Measurements from ENCODE around the gene CPE.
"Not testable (repeated sequence)": the region's sequence is repeated elsewhere in the genome, so short reads cannot be mapped to it uniquely, and the experiment has no call there.

Gene CPE

DNA sequence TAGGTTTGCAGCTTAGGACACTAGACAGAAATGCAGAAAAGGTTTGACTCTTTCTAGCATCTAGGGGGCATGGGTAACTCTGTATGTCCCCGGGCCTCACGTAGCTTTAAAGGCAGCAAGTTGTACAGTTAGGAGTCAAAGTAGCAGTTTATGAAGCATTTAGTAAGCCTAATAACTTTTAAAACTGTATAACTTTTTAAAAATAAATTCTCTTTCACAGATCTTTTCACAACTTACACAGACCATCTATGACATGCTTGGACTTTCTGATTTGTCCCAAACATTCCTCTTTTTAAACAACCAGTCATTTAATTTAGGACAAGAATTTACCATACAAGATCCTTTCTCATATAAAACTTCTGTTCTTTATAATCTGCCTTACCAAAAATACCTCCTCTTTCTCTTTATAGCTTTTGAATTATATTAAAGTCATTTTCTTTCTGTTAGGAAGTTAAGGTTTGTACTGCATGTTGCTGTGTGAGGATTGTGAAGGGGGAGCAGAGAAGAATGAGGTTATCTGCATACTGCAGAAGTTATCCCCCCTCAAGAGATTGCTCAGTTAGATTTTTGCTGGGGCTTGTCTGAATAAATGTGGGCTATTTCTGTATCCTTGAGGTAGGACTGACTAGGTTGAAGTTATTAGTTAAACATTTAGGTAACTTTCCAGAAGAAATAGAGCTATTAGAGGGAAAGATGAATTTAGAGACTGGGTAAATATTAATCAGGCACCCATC lies 94.3 kb downstream of the CPE start:
- DNase-seq: no peak

- DNase-seq: no peak
These were observed 96.2 kb downstream of the CPE start for GRCh38 chr4:165474784-165475705.

- no peak for DNase-seq
These were observed 96.9 kb downstream of the CPE start for GRCh38 chr4:165475706-165476070.

DNA sequence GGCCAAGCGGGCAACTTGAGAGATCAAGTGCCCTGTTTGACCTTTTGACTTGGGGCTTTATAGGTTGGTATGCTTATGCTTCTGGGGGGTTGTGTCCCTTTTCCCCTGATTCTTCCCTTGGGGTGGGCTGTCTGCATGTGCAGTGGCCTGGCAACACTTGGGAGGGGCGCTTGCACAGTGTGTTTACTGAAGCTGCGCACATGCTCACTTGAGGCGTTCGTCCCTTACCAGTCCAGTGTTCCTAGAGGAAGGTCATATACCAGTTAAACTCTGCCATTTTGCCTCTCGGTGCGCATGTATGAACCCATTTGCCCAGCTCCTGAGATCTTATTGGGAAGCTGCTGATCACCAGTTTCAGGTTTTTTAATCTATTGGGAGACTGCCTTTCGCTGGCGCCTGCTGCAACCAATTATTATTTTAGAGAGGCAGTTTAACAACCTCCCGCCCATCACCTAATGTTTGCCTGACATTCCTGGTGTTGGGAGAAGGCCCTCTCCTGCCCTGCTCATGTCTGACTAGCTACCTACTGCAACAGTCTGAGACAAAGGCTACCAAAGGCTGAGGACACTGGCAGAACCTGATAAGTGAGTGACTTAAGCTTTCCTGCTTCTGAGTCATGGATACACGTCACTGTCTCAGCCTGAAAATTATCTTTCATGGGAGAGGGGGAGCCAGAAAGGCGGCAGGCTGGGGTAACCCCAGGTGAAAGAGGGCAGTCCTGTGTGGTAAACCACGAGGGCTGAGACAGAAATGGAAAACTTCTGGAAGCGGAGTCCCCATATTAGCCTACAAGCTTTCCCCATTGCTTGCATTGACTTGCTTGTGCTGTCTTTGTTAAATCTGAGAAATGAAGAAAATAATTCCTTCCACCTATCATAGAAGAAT lies 97.6 kb downstream of the CPE start:
- DNase-seq: no peak

DNA sequence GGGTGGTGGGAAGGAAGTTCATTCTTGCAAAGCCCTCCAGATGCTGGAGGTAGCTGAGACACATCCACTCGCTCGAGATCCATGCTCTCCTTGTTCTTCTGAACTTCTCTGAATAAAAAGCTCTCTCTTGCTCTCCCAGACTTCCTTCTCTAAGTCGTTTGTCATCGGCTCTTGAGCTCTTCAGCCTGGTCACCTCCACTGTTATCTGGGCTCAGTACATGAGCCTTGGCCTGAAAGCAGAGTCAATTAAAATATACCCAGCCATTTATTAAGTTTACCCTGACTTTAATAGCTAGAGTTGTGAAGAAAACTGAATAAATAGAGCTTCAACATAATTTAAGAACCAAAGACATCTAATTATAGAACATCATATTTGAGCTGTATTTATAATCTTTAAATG lies 99.0 kb downstream of the CPE start:
- no peak for DNase-seq

GRCh38 chr4:165478260-165478659 lies 99.5 kb downstream of the CPE start:
- DNase-seq: no peak

DNA sequence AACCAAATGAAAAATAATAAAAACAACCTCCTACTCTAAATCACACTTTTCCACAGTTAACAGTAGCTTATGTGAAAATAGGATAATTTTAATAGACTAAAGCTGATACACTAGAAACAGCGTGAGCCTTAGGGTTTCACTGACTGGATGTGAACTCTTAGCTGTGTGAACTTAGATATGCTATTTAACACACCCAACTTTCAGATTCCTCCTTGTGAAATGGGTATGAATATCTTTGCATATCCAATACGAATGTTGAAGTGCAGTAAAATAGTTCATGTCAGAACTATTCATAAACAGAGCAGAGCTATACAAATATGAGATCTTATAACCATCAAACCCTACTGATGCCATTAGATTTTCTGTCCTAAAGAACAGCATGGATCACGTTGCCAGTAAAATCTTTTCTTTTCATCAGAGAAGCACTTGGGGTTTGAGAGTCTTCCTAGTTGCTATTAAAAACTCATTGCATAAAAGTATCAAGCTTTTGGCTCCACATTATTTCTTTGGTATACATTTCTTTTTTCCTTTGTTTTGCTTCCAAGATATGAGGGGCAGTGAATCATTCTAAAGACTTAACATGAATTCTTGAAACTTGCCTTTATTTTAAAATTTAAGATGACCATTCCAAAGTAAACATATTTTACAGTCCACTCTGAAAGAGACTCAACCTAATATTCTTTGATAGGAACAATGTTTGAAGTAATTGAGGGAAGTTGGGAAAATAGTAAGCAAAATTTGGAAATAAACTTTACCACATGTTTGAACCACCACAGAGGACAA lies 102.4 kb downstream of the CPE start:
- DNase-seq: no peak

- DNase-seq: no peak
These were observed 111.0 kb downstream of the CPE start for GRCh38 chr4:165489786-165490185.

- not testable (repeated sequence) for DNase-seq
These were observed 113.8 kb downstream of the CPE start for GRCh38 chr4:165492583-165492982.

- DNase-seq: peak; percentile 54
These were observed 114.6 kb downstream of the CPE start for GRCh38 chr4:165493359-165493758.

GRCh38 chr4:165502916-165503907 lies 124.4 kb downstream of the CPE start:
- no peak for DNase-seq

GRCh38 chr4:165504184-165504583 lies 125.4 kb downstream of the CPE start:
- no peak for DNase-seq

GRCh38 chr4:165505958-165506837 lies 127.4 kb downstream of the CPE start:
- DNase-seq: no peak

GRCh38 chr4:165506849-165507248 lies 128.0 kb downstream of the CPE start:
- no peak for DNase-seq

- DNase-seq: no peak
These were observed 128.6 kb downstream of the CPE start for GRCh38 chr4:165507381-165507780.

DNA sequence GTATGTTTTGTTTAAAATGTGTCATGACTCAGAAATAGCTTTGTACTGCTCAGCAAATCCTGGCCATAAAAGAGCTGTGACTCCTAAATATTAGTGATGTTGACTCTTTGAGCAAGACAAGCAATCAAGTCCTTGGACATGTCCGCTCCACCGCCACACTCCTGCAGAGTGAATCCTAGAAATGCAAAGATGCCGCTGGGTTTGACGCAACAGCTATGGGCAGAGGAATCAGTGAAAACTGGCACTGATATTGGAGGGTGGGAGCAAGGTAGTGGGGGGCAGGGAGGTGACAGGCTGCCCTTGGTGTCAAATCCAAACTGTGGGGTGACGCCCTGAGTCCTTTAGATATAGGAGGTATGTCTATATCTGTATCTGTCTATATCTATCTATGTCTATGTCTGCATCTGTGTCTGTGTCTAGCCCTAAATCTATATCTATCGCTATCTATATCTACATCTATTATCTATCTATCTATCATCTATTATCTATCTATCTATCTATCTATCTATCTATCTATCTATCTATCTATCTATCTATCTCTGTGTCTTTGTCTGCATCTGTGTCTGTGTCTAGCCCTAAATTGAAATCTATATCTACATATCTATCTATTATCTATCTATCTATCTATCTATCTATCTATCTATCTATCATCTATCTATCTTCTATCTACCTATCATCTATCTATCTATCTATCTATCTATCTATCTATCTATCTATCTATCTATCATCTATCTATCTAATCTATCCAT lies 129.7 kb downstream of the CPE start:
- no peak for DNase-seq

DNA sequence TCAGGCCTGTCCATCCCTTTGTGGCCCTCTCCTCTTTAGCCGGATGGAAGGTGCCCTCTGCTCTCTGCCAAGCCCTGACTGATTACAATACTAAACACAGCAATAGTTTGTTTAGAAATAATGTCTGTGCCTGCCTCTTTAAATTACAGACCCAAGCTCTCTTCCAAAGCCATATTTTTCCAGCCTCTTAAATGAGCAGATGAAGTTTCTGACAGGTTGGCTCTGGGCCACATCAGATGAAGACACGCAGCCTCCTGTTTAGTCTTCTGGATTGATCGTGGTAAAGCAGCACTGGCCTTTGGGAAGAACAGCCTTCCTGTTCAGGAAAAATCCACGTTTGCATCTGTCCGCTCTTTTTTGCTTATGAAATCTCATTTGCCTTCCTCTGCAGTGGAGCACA lies 133.6 kb downstream of the CPE start:
- no peak for DNase-seq

DNA sequence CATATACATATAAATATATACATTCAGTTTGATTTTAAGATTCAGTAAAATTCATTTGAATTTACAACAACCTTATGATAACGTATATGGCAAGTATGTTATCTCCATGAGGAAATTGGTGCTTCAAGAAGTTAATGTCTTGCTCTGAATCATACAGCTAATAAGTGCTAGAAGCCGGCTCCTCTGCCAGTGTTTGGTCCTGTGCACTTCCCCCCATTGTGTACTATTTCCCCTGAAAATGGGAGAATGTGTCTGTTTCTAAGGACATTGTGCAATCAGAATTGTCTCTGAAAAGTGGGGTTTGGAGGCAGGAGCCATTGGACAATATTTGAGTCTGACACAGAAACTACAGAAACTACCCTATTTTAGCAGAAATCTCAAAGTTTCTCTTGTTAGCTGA lies 135.9 kb downstream of the CPE start:
- no peak for DNase-seq

- DNase-seq: no peak
These were observed 136.4 kb downstream of the CPE start for GRCh38 chr4:165515201-165515600.

Measured in CD4-positive, alpha-beta T cell treated with Interleukin-6 for 4 hours (primary cell).